D721Med (cell line): ENCODE data around the gene UBD.

Experiments
- DNase-seq: peaks from one replicate; pipeline ENCODE4 v3.0.0; 2011; ENCODE audit warnings: low spot score; ENCODE audit not compliant: insufficient read length
- FAIRE-seq: peaks from 2 replicates; lab custom pipeline; 2011; peaks lifted over from hg19 to GRCh38; lab: Jason Lieb, UNC
- TF ChIP-seq, protein P1 (sequence below): IDR thresholded peaks from 2 replicates; pipeline ENCODE4 v1.5.1; 2012; ENCODE audit warnings: mild to moderate bottlenecking, control low read depth; ENCODE audit not compliant: insufficient read depth; ENCODE audit errors: missing control alignments

UBD gene

DNA sequence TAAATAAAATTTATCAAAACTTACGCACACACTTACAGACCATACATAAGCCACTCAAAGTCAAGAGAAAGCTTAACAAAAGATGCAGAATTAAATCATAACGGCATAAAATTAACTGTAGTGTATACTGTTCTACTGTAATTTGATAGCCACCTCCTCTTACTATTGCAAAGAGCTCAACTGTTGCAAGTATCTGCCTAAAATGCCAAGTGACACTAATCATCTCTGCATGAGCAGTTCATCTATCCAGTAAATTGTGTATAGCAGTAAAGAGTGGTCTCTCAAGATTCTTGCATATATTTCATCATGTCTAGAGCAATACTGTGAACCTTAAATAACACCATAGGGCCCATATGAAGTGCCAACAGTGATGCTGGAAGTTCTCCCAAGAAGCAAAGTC, 37.7 kb upstream of the UBD start:
- TF ChIP-seq, protein P1, sequence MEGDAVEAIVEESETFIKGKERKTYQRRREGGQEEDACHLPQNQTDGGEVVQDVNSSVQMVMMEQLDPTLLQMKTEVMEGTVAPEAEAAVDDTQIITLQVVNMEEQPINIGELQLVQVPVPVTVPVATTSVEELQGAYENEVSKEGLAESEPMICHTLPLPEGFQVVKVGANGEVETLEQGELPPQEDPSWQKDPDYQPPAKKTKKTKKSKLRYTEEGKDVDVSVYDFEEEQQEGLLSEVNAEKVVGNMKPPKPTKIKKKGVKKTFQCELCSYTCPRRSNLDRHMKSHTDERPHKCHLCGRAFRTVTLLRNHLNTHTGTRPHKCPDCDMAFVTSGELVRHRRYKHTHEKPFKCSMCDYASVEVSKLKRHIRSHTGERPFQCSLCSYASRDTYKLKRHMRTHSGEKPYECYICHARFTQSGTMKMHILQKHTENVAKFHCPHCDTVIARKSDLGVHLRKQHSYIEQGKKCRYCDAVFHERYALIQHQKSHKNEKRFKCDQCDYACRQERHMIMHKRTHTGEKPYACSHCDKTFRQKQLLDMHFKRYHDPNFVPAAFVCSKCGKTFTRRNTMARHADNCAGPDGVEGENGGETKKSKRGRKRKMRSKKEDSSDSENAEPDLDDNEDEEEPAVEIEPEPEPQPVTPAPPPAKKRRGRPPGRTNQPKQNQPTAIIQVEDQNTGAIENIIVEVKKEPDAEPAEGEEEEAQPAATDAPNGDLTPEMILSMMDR: no peak
- DNase-seq: no peak
- FAIRE-seq: no peak

DNA sequence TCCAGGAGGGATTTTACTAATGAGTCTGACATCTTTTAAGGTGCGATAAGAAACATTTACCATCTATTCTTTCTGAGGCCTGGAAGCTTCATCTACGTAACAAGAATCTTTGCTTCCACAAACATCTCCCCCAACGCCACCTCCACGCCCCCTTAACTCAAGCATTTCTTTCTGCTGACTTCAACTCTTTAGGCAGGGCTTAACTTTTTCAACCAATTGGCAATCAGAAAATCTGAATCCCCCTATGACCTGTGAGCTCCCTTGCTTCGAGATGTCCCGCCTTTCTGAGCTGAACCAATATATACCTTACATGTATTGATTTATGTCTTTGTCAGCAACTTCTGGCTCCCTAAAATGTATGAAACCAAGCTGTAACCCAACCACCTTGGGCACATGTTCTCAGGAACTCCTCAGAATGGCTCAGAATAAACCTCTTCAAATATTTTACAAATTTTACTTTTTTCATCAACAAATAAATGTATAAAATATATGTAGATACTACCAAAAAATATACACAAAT, 36.9 kb upstream of the UBD start:
- DNase-seq (no peak), FAIRE-seq (no peak)
- TF ChIP-seq, protein P1: no peak

DNA sequence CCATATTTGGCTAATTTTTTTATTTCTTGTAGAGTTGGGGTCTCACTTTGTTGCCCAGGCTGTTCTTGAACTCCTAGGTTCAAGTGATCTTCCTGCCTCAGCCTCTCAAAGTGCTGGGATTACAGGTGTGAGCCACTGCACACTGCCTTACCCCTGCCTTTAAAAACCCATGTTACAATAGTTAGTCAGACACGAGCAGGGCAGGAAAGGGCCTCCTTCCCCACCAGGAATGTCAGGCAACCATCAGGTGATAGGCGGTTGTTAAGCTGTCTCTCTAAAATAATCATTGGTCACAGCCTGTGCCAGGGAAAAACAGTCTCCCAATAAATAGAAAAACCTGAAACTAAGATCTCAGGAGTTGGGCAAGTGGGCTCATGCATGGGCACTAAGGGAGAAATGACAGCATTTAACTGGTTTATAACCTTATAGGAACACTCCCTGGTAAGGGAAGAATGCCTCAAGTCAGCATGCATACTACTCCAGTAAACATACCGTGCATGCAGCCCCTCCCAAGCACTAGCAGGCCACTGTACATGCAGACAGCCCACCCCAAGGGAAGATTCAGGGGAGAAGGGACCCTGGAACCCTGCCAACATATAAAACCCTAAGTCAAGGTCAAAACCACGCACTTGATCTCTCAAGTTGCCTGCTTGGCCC, 33.8 kb upstream of the UBD start:
- FAIRE-seq: no peak
- DNase-seq: no peak
- TF ChIP-seq, protein P1: no peak

DNA sequence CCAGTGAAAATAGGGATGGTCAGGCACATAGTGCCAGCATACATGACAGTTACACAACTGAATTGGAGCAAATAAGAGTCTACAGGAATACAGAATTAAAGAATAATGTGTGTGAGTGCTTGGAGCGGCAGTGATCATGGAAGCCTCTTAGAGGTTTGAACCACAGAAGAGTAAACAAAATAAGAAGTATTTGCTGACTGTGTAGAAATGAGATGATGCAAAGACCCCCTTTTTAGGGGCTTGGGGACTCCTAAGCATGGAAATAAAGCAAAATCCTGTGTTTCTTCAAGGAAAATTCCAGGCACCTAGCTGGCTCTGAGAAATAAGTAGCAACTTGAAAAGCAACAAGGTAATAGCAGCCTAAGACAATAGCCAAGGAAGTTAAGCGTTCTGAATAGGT, 32.1 kb upstream of the UBD start:
- TF ChIP-seq, protein P1: no peak
- FAIRE-seq (no peak), DNase-seq (no peak)

DNA sequence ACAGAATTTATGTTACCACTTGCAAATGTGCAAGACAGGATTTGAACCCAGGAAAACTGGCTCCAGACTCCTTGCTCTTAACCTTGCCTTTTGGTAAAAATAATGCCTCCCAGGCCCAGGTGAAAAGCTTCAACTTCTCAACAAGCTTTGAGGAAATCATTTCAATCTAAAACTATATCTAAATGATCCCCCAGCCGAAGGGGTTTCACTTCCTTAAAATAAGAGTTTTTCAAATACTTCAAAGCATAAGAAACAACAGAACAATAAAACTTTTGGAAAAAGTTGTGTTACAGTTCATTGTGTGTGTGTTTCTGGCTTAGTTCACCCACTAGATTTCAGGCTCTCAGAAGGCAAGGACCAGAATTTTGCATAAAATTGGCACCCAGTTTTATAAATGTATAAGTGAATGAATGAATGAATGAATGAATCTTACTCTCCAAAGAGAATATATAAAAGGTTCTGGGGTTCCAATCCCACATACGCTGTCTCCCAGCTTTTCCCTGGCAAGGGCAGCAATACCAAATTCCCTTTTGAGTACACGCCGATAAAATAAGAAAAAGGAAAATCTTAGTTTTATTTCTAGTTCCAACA, 30.8 kb upstream of the UBD start:
- FAIRE-seq (no peak), DNase-seq (no peak)
- TF ChIP-seq, protein P1: no peak

DNA sequence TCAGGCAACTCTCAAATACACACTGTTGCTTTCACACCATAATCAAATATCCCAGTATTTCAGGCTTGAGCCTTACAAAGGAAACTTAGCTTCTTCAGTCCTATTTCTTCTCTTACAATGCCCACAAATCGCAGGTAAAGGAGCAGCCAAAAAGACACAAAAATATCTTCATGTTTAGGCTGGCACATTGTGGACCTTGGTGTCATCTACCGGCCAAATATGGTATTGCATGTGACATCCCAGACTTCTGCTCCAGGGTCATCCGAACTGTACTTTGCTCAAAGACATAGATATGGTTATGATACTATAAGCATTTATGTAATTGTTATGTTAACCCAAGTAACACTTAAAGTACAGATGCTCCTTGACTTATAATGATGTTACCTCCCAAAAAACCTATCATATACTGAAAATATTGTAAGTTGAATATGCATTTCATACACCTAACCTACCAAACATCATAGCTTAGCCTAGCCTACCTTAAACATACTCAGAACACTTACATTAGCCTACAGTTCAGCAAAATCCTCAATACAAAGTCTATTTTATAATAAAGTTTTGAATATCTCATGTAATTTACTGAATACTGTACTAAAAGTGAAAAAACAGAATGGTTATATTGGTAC, 30.0 kb upstream of the UBD start:
- TF ChIP-seq, protein P1: peak; percentile 88
- no peak for FAIRE-seq
- no peak for DNase-seq
